ENCODE measurements around the gene CARD16. TPM values are rescaled to one million over a fixed set of nuclear protein-coding genes. Genes with fewer than 3 reads are reported as not detected.

CARD16 gene
- total and polyA plus RNA-seq, 2 donors from 2014 or later, result 16.2 to 24.4 TPM

Other genes starting within 250 kb of the CARD16 start
- gene CASP12, start 146.9 kb downstream of the CARD16 start, total RNA-seq, result 0.91 TPM
- 0.45 TPM for gene CASP12, start 146.9 kb downstream of the CARD16 start, polyA plus RNA-seq (ENCODE audit: insufficient read depth, low read depth, low replicate concordance)
- 60.3 TPM for gene CASP4, start 76.8 kb downstream of the CARD16 start, total RNA-seq
- 40.6 TPM for gene CASP4, start 76.8 kb downstream of the CARD16 start, polyA plus RNA-seq (ENCODE audit: insufficient read depth, low read depth, low replicate concordance)
- gene CASP5, start 22.2 kb downstream of the CARD16 start, total RNA-seq, result 0.91 TPM
- gene CASP5, start 22.2 kb downstream of the CARD16 start, polyA plus RNA-seq (ENCODE audit: insufficient read depth, low read depth, low replicate concordance), result not detected
- gene CASP1, start 10.2 kb downstream of the CARD16 start, total RNA-seq, result 38.6 TPM
- 9.7 TPM for gene CASP1, start 10.2 kb downstream of the CARD16 start, polyA plus RNA-seq (ENCODE audit: insufficient read depth, low read depth, low replicate concordance)
- not detected for gene CARD18, start 94.4 kb upstream of the CARD16 start, total RNA-seq
- gene CARD18, start 94.4 kb upstream of the CARD16 start, polyA plus RNA-seq (ENCODE audit: insufficient read depth, low read depth, low replicate concordance), result not detected

Data from kidney (tissue), 2 donors.